ENCODE data around the gene KIAA1217.

The KIAA1217 gene

GRCh38 chr10:24242562-24242961, 33.6 kb downstream of the KIAA1217 start:
- no peak for DNase-seq

- no peak for DNase-seq
Observed at GRCh38 chr10:24246365-24246764, 37.4 kb downstream of the KIAA1217 start.

- no peak for DNase-seq
Observed at GRCh38 chr10:24247841-24248240, 38.9 kb downstream of the KIAA1217 start.

GRCh38 chr10:24249829-24250415, 41.0 kb downstream of the KIAA1217 start:
- DNase-seq = no peak

- DNase-seq = no peak
Observed at GRCh38 chr10:24251547-24251946, 42.6 kb downstream of the KIAA1217 start.

GRCh38 chr10:24254180-24254579, 45.2 kb downstream of the KIAA1217 start:
- DNase-seq = no peak

GRCh38 chr10:24255115-24255880, 46.4 kb downstream of the KIAA1217 start:
- DNase-seq = no peak

- DNase-seq = no peak
Observed at GRCh38 chr10:24255881-24256311, 47.0 kb downstream of the KIAA1217 start.

- DNase-seq = no peak
Observed at GRCh38 chr10:24256619-24257107, 47.7 kb downstream of the KIAA1217 start.

- DNase-seq = no peak
Observed at GRCh38 chr10:24257588-24257987, 48.6 kb downstream of the KIAA1217 start.

- DNase-seq = no peak
Observed at GRCh38 chr10:24259365-24260130, 50.6 kb downstream of the KIAA1217 start.

GRCh38 chr10:24261627-24262026, 52.7 kb downstream of the KIAA1217 start:
- DNase-seq = no peak

GRCh38 chr10:24262929-24263590, 54.1 kb downstream of the KIAA1217 start:
- no peak for DNase-seq

GRCh38 chr10:24269476-24269875, 60.5 kb downstream of the KIAA1217 start:
- no peak for DNase-seq

- no peak for DNase-seq
Observed at GRCh38 chr10:24272374-24272773, 63.4 kb downstream of the KIAA1217 start.

GRCh38 chr10:24277277-24277676, 68.3 kb downstream of the KIAA1217 start:
- DNase-seq = no peak

- no peak for DNase-seq
Observed at GRCh38 chr10:24277771-24278170, 68.8 kb downstream of the KIAA1217 start.

- no peak for DNase-seq
Observed at GRCh38 chr10:24278176-24278889, 69.4 kb downstream of the KIAA1217 start.

GRCh38 chr10:24279166-24279565, 70.2 kb downstream of the KIAA1217 start:
- no peak for DNase-seq

- no peak for DNase-seq
Observed at GRCh38 chr10:24287559-24288195, 78.7 kb downstream of the KIAA1217 start.

GRCh38 chr10:24288581-24288980, 79.6 kb downstream of the KIAA1217 start:
- no peak for DNase-seq

GRCh38 chr10:24289235-24289634, 80.3 kb downstream of the KIAA1217 start:
- no peak for DNase-seq
